IPS-11a (cell line): ENCODE data around the gene DYRK3.

ENCODE experiments used
- H3K4me3 ChIP-seq: one replicate; pipeline ENCODE4 v1.5.1; 2013; ENCODE audit warnings: low read depth, low read length, control low read depth

The DYRK3 gene

DNA sequence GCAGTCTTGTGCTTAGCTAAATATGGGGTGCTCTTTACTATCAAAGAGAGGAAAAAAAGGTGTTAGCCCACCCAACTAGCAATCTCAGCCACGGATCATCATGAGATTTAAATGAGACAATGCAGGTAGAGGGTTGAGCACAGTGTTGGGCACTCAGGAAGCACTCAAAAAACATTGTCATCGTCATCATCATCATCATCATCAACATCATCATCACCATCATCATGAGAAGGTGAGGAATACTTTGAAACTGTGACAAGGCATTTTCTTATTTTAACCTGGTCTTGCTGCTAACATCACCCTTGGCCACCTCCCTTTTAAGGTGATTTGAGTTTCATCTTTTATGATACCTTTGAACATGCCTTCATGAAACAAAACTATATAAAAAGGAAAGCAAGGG is 46.0 kb downstream of the DYRK3 start:
- H3K4me3 ChIP-seq = no peak overlapping the region

DNA sequence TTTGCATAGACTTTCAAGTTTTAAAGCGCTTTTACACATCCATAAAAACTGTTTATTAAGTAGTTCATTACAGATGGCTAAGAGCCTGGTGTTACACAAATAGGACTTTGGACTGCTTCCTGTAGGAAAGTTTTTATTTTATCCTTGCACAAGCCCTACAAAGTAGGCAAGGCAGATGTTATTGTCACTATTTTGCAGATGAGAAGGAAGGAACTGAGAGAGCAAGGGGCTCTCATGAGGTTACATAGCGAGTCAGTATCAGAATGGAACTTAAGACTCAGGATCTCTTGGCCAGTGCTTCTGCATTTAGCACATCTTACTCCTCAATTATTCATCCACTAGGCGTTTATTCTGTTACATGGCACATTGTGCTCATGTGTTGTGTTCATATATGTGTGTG is 46.8 kb downstream of the DYRK3 start:
- no peak overlapping the region for H3K4me3 ChIP-seq

DNA sequence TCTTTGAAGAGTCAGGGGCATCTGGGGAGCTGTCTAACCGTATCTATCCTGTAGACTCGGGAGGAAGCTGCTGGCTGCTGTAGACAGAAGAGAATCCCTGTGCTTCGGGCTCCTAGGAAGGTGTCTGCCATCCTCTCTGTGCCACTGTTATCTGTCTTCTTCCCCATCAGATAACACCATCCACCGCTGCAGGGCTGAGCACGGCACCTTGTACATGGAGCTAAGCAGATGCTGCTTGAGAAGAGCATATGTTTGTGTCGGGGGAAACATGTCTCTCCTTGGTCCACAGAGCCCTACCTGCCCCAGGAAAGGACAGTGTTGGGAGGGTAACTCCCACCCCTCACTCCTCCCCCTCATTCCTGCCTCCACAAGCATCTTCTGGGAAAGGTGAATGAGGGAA is 48.0 kb downstream of the DYRK3 start:
- H3K4me3 ChIP-seq = no peak overlapping the region

DNA sequence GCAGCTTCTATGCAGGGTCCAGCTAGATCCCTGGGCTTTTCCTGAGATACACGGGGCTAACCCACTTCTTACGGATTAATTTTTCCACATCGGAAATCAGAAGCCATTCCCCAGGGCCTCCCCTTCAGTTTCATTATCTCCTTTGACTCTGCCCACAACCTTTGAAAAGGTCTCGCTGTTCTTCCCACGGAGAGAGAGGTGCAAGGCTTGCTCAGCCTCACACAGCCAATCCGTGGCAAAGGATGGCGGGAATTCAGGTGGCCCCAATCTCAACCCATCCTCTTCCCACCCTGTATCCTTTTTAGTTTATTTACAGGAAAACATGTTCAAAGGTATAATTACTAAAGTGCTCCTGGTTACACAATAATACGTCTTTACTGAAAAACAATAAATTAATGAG is 48.7 kb downstream of the DYRK3 start:
- peak overlapping the region; percentile 38 for H3K4me3 ChIP-seq

DNA sequence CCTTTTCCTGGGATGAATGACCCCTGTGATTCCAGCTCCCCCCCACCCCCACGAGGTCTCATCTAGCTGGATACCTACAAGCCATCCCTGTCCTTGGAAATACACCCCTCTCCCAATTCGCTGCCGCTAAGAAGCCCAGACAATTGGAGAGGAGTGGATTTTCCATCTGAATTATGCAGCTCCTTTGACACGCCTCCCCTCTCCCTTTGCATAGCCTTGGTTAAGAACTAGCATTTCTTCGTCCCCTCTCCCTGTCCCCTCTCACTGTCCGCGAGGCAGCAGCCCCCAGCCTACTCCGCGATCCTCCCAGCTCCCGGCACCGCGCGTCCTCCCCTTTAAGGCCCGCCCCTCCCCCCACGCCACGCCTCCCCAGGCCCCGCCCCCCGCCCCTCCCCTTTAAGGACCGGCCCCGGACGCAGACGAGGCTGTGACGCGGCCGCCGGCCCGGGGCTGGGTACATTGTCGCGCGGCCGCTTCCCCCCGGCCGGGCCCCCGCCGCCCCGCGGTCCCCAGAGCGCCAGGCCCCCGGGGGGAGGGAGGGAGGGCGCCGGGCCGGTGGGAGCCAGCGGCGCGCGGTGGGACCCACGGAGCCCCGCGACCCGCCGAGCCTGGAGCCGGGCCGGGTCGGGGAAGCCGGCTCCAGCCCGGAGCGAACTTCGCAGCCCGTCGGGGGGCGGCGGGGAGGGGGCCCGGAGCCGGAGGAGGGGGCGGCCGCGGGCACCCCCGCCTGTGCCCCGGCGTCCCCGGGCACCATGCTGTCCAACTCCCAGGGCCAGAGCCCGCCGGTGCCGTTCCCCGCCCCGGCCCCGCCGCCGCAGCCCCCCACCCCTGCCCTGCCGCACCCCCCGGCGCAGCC is 49.4 kb downstream of the DYRK3 start, which contains the start of gene MAPKAPK2:
TSS of gene MAPKAPK2 (plus strand) at position 428 of the 856 bp plus-strand sequence. CDS start at position 753, 325 bp downstream.
- H3K4me3 ChIP-seq = peak within 1 kb of the TSS; percentile 78

DNA sequence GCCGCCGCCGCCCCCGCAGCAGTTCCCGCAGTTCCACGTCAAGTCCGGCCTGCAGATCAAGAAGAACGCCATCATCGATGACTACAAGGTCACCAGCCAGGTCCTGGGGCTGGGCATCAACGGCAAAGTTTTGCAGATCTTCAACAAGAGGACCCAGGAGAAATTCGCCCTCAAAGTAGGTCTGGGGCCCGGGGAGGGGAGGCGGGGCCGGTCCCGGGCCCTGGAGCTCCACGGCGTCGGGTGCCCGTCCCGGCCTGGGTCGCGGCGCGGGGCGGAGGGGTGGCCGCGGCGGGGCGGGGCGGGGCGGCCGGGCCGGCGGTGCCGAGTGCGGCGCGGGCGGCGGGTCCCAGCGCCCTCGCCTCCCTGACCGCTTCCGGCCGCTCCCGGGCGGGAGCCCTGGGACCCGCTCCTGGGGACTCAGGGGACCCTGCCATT is 50.0 kb downstream of the DYRK3 start:
- peak overlapping the region; percentile 78 for H3K4me3 ChIP-seq

DNA sequence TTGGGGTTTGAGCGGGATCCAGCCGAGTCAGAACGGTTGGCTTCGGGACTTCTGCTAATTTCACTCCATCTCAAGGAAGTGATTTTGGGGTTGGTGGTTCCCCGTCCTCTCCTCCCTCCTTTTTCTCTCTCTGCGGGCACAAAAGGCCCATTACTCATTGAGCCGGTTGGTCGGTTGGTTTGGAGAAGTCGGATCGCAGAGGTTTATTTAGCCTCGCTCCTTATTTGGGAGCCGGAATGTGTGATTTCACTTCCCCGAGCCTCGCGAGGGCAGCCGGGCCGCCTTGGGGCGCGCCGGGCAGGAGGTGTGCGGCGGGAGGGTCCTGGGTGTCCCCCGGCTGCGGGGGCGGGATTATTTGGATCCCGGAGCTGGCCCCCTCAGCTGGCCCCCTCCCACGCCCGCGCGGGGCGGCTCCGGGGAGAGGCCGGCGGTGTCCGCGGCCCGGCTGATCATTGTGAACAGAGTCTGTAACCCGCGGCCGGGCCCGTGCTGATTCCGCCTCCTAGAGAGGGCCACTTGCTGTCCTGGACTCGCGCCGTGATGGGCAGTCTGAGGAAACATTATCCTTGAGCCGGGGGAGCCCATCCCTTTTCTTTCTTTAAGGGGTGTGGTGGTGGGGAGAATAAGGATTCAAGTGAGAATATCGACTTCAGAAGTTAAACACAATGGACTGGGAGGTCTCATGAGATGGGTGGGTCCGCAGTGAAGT is 50.6 kb downstream of the DYRK3 start:
- H3K4me3 ChIP-seq = peak overlapping the region; percentile 78

DNA sequence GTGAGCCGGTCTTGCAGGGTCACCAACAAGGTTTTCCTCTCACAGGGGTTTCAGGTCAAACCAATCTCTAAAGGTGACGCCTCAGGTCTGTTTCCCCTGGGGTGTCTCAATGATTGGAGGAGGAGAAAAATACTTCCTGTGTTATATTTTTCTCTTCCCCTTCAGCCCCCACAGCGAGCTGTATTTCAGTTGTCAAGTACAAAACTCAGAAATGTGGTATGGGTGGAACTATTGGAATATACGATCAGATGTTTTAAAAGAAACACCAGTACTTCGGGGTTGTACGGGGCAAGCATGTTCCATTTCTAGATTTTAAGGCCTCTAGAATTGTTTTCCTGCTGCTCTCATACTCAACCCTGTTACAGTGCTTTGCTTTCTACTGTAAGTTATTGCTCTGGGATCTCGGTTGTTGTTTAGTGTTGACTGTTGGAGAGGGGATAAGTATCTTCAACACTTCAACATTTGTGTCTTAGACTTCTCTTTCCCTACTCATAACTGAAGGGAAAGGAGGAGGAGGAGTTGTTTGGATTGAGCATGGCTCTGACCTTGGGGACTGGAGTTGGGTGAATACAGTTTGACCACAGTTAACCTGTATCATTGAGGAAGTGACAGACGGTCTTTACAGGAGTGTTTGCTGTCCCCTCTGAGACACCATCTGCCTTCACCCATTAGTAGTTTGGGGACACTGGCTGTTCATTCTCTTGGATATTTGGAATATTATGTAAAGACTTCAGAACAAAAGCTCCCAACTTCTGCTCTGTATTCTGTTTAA is 51.3 kb downstream of the DYRK3 start:
- H3K4me3 ChIP-seq = peak overlapping the region; percentile 78

DNA sequence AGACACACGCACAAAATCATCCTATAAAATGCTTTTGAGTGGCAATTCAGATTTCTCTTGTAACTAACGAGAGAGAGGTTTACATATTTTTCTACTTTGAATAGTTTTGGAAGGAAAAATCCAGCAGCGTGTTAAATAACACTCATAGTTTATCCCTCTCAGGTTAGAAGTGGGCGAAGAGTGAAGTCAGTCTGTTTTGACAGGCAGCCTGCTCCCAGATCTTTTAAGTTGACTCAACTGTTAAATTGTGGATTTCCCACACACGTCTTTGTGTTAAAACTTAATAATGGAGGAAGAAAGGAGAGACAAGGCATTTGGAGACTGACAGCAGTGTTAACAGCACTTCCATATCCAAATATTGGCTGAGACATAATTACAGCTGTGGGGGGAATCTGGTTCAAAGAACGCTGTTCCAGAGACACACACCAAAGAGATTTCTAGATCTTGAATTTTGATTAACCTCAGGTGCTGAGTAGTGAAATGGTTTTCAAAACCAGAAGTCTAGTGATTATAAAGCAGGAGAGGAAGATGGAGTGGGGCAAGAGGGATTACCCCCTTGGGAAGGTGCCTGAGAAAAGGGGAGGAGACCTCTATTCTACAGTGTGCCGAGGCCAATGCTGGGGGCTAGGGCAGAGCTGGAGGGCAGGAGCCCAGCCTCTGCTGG is 52.0 kb downstream of the DYRK3 start:
- H3K4me3 ChIP-seq = no peak overlapping the region

DNA sequence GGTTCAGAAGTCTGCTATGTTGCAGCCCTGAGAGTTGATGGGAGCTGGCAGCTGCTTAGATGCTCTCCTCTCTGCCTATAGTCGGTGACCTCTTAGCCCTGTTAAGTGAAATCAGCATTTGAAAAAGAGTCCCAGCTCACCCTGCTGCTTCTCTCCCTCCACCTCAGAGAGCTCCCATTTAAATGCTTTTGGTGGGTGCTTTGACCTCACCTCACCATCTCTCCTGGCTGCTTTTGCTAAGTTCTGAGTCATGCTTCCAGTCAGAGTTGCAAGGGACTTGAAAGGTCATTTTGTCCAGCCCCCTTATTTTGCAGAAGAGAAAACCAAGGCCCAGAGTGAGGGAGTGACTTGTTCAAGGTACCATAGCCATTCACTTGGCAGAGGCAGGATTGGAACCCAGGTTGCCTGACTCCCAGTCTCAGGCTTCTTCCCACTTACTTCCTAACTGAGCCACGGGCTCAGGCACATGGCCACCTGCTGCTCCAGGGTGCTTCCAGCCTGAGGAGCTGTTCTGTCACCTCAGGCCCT is 52.6 kb downstream of the DYRK3 start:
- no peak overlapping the region for H3K4me3 ChIP-seq

DNA sequence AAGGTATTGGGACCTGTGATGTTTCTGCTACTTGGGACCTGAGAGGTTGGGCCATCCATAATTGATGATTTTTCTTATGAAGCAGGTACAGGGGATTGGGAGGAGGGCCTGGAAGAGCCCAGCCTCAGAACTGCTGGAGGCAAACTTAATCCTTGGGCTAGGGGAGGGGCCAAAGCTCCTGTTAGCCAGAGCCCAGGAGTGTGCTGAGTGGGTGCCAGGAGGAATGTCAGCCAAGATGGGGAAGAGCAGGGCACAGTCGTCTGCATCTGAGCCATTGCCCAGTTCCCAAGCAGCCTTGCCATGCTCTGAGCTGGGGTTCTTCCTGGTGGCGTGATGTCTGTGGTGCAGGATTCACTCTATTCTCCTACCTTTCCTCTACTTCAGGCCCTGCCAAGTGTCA is 55.2 kb downstream of the DYRK3 start:
- H3K4me3 ChIP-seq = no peak overlapping the region

DNA sequence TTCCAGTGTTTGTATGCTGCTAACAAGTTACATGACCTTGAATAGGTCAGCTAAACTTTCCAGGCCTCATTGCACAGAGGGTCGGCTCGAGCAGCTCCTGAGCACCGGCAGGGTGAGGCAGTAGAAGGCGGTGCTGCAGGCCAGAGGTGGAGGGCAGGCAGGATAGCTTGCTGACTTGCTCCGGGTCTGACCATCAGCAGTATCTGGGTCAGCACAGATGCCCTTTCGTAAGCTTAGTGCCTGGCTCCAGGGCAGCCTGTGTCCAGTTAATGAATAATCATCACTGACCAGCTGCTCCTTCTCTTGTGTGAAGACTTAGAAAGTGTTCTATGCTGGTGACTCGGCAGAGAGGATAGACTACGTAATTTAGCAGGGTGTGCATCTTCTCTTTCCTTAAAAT is 56.3 kb downstream of the DYRK3 start:
- H3K4me3 ChIP-seq = no peak overlapping the region

DNA sequence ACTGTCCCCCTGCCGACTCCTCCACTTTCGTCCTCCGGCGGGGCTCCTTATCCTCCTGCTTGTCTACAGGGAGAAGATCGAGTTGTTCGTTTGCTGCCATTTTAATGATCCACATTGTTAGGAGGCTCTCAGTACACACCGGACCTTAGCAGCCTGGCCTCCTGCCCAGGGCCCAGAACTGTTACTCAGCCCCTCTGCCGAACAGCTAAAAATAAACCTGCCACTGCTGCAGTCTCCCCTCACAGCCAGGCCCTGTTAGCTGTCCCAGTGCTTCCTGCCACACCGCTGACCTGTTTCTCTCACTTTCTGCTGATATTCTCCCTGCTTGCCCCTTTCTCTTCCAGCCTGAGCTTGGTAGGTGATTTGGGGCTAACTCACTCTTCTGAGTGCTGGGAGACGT is 57.7 kb downstream of the DYRK3 start:
- H3K4me3 ChIP-seq = no peak overlapping the region

DNA sequence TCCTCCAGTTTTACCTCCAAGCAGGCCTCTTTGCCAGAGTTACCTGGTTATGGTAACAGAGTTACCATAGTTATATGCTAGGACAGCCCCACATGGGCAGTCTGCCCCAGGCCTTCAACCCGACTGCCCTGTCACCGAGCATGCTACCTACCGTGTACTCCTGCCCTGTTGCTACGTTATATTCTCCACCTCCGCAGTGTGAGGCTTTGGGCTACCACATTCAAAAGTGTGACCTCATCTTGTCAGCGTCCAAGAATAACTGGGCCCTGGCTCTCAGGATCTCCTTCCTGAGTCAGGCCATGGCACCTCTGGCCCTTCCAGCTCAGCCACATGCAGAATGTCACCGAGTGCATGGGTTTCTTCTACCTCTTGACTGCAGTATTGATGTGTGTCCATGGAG is 58.3 kb downstream of the DYRK3 start:
- H3K4me3 ChIP-seq = no peak overlapping the region

DNA sequence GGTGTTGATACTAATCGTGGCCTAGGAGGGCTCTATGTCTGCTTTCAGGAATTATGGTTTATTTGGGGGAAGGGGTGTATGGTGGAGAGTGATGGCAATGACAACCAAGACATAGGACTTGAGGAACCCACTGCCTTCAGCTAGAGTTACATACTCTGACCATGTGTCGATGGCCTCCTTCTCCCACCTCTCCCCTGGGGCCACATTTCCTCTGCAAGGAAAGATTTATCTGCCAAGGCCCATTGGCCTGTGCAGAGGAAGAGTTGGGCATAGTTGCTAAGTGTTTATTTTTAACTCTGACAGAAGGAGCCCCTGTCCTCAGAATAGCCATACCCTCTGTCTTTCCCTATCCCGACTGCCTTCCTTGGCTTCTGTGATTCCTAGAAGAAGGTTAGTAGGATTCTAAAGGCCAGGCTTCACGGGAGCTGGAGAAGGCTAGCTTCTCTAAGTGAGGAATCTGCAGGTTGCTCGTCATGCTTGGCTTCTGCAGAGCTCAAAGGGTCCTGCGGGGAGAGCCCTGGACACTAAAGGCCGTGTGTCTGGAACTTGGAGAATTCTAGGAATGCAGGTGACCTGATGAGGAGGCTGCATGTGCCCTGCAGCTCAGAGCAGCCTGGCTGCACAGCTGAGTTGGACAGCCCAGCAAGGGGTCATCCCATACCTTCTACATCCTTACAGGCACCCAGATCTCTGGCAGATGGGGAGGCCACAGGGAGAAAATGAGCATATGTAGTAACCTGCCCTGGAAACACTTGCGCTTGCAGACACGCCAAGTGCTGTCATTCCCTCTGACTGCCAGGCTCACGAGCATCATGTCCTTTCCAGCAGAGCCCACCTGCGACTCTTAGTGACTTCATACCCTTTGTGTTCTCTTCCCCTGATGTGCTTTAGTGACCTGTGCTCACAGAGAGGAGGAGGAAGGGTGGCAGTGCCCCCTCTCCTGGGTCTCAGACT is 59.1 kb downstream of the DYRK3 start:
- no peak overlapping the region for H3K4me3 ChIP-seq

DNA sequence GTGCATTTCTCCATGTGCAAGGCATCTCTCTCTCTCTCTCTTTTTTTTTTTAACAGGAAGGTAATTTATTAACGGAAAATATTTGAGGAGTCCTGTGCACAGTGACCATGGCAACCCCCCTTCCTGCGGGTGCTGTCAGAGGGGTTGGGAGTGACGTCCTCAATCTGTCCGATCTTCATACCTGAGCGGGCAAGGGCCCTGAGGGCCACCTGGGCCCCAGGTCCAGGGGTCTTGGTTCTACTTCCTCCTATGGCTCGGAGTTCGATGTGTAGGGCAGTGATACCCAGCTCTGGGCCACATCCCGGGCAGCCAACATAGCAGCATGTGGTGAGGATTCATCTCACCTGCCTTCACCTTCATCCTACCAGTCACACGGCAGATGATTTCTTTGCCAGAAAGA is 60.4 kb downstream of the DYRK3 start:
- no peak overlapping the region for H3K4me3 ChIP-seq

DNA sequence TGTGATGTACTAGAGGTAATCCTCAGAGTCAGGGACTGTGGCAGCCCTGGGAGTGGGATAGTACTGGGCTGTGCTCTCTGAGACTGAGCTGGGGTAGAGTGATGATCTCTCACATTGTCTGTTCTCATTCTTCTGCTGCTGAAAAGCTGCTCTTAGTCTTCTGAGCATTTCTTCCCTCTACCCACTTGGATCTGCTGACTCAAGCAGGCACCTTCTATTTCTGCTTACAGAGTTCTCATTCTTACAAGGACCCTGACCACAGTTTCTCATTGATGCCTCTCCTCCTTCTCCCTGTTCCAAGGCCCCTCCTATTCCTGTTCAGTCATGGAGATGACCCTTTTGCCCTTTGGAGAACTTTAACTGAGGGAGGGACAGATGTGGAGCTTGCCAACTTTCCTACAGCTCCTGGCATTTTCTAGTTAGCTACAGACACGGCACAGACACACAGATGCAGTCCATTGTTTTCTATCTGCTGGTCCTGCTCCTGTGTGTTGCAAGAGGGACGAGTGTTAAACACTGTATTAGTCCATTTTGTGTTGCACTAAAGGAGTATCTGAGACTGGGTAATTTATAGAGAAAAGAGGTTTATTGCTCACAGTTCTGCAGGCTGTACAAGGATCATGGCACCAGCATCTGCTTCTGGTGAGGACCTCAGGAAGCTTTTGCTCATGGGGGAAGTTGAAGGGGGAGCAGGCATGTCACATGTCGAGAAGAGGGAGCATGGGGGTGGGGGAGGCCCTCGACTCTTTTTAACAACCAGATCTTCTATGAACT is 61.7 kb downstream of the DYRK3 start:
- H3K4me3 ChIP-seq = no peak overlapping the region

DNA sequence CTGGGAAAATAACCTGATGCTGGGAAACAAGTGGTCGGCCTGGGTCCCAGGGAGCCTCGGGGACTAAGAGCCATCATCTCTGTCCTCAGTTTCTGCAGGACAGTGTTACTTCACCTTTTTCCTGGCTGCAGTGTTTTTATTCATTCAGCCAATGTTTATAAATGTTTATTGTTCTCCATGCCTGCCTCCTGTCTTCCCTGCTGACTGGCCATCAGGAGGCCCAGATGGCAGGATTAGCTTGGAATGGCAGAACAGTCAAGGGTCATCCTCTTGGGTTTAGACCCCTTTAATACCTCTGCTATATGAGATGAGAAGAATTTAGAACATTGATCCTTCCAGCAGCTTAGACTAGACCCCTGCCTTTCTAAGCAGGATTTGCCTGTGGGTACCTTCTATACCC is 62.7 kb downstream of the DYRK3 start:
- no peak overlapping the region for H3K4me3 ChIP-seq
